Measurements from ENCODE around the gene CAPN2.
A peak's percentile ranks its signal among the peaks of the same experiment; 100 is the strongest.

Gene CAPN2

GRCh38 chr1:223712194-223712849 is at the start of gene CAPN2:
Gene CAPN2 (plus strand): TSS chr1:223712539. CDS start chr1:223712641, 102 bp downstream.
- DNase-seq (ENCODE audit: low read depth in 2 of 2): peak in 1 of 2 donors; percentile 54

DNA sequence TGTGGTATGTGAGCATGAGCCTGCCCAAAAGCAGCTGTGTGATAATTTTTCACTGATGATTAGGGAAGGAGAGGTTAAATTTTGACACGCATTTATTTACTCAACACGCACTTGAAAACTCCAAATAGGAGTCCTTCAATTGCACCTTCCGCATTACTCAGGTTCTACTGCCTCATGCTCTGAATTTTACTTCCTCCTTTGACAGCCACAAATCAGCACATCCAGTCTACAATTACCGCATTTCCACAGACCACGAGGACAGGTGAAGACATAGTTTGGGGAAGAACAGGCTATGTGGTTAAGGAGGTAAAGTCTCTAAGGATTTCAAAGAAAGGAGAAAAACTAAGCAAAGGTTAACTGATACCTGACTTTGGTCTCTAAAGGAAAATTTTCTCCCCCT is 49.4 kb upstream of the CAPN2 start:
- DNase-seq (ENCODE audit: low read depth in 2 of 2): no peak

DNA sequence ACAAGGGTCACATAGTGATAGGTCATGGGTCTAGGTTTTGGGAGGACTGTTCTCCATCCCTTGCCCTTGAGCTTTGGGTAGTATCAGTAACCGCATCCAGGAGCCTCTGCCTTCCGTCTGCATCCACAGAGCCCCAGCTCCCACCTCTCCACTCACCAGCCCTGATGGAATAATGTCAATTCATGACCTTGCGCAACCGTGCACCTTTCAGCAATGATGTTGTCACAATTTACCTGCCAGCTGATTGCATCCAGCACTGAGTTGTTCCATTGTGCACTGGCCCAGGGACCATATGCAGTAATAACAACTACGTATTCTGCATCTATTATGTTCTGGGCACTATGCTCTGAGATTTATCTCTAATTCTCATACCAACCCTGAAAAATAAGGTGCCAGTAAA is 48.2 kb upstream of the CAPN2 start:
- DNase-seq (ENCODE audit: low read depth in 2 of 2): no peak

- DNase-seq (ENCODE audit: low read depth in 2 of 2): no peak
These were observed 46.6 kb upstream of the CAPN2 start, which contains the start of gene CAPN8 for GRCh38 chr1:223665592-223666312. Gene CAPN8 (minus strand): TSS chr1:223665701. CDS start chr1:223665646, 55 bp downstream.

DNA sequence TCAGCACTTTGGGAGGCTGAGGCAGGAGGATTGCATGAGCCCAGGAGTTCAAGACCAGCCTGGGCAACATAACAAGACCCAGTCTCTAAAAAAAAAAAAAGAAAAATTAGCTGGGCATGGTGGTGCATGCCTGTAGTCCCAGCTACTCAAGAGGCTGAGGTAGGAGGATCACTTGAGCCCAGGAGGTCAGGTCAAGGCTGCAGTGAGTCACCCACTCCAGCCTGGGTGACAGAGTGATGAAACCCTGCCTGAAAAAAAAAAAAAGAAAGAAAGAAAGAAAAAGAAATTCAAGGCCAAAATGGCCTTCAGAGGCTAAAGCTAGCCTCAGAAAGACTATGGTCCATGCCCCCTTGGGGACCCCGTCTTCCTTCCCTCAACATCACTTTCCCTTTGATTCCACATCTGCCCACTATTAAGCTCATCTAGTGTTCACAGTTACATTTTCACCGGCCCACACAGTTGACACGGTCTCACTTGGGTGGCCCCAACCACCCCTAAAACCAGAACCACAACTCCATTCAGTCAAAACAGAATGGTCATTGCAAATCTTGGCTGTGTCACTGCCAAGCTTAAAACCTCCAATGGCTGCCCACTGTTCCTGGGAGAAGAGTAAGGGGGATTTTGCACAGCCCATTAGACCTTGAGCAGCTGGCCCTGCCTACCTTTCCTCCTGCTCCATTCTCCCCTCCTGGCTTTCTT is 44.7 kb upstream of the CAPN2 start:
- DNase-seq (ENCODE audit: low read depth in 2 of 2): no peak

- no peak for DNase-seq (ENCODE audit: low read depth in 2 of 2)
These were observed 43.1 kb upstream of the CAPN2 start for GRCh38 chr1:223669003-223669795.

DNA sequence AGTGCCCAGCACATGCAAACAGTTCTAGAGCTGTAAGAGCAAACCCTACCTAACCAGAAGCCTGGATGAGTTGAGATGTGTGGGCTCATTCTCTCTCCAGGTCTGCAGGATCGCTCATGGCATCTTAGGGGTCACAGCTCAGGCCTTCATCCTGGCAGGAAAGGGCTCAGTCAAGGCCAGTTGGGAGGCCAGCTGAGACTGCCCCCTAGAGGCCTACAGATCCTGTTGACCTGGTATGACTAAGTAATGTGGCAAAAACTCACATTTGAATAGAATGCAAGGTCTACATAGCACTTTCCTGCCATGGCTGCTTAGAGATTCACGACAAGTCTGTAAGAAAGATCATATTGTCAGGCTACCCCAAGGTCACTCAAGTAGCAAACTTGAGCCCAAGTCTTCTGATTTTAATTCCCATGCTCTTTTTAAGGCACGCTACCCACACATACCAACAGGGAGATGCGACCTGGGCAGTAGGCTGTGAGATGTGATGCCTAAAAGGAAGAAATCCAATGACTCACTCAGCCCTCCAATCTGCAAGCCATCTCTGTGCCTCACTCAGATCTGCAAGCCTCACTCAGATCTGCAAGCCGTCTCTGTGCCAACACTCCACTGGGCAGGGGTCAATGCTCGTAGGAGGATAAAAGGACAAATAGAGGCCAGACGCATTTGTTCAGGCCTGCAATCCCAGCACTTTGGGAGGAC is 41.7 kb upstream of the CAPN2 start:
- DNase-seq (ENCODE audit: low read depth in 2 of 2): no peak

- DNase-seq (ENCODE audit: low read depth in 2 of 2): no peak
These were observed 38.0 kb upstream of the CAPN2 start for GRCh38 chr1:223674119-223674890.

DNA sequence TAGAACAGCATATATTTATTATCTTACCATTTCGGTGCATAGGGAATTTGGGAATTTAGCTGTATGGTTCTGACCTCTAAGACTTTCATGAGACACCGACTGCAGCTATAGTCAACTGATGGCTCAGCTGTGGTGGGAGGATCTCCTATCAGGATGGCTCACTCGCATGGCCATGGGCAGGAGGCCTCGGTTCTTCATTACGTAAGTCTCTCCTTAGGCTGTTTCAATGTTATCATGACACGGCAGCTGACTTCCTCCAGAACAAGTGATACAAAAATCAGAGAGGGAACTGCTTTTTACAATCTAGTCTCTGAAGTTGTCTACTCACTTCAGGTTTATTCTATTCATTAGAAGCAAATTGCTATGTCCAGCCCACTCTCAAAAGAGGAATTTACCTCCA is 33.5 kb upstream of the CAPN2 start:
- no peak for DNase-seq (ENCODE audit: low read depth in 2 of 2)

DNA sequence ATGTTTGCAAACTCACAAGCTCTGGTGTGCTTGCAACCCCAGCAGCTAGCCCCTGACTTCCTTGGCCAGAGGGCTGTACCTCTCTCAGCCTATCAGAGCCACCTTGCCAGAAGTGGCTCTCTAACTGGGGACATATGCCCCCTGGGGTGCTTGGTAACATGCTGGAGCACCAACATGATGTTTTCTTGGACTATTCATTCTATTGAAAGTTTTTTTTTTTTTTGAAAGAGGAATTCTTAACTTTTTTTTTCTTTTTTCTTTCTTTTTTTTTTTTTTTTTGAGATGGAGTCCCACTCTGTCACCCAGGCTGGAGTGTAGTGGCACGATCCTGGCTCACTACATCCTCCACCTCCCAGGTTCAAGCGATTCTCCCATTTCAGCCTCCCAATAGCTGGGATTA is 32.2 kb upstream of the CAPN2 start:
- no peak for DNase-seq (ENCODE audit: low read depth in 2 of 2)

- no peak for DNase-seq (ENCODE audit: low read depth in 2 of 2)
These were observed 29.8 kb upstream of the CAPN2 start for GRCh38 chr1:223682502-223682901.

DNA sequence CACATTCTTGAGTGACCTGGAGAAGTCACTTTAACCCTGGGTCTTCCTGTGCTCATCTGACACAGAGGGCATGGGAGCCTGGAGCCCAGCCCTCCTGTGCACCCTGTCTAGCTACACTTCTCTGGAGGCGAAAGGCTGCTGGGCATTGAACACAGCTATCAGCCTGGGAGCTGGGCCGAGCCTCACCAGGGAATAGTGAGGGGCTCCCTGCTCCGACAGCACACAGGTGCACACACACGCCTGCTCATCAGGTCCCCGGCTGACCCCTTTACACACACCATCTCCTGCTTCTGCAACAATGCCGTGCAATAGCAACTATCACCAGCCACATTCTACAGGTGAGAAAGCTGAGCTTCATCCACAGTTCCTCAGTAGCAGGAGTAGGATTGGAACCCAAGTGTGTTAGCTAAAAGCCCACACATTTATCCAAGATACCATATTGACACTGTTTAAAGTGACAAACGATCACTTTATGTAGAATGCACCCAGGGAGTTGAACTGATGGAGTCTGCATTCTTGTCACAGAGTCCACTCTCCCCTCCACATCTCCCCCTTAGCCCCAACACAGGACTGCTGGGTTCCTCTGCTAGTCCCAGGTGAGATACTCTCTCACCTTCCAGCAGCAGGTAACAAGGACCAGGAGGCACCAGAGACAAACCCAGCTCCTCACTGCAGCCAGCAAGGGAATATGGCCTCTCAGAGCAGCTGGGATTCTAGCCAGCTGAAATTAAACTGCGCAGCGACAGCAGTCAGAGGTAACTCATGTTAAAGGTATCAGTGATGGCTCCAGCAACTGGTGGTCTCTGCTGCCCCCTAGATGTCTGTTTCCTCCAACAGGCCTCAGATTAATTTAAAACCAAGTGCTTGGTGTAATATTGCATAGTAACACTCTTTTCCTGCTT is 28.5 kb upstream of the CAPN2 start:
- DNase-seq (ENCODE audit: low read depth in 2 of 2): peak; percentile 34

GRCh38 chr1:223684488-223684792 is 27.9 kb upstream of the CAPN2 start:
- DNase-seq (ENCODE audit: low read depth in 2 of 2): no peak

- DNase-seq (ENCODE audit: low read depth in 2 of 2): no peak
These were observed 21.2 kb upstream of the CAPN2 start for GRCh38 chr1:223691121-223691520.

DNA sequence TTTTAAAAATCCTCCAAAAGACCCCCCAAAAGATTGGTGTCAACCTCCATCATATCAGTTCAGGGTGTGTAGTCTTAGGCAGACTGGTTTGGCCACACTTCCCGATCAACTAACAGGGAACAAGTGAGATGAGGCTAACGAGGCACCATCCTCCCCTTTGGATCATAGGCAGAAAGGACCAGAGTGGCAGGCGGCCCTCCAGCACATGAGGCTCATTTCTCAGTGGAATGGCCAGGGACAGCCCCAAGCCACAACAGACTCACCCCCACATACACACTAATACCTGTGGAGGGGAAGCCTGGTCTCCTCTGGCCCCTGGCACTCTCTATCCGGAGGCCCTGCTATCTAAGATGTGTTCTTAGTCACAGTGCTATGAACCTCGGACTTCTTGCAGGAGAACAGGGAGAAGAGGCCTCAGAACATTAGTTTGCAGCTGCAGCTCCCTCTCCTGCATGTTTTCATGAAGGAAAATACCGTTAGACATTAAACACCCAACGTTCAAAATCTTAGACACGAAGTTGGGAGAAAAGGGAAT is 17.3 kb upstream of the CAPN2 start:
- no peak for DNase-seq (ENCODE audit: low read depth in 2 of 2)

GRCh38 chr1:223695941-223696340 is 16.4 kb upstream of the CAPN2 start:
- DNase-seq (ENCODE audit: low read depth in 2 of 2): no peak

GRCh38 chr1:223700388-223700918 is 11.9 kb upstream of the CAPN2 start:
- no peak for DNase-seq (ENCODE audit: low read depth in 2 of 2)

DNA sequence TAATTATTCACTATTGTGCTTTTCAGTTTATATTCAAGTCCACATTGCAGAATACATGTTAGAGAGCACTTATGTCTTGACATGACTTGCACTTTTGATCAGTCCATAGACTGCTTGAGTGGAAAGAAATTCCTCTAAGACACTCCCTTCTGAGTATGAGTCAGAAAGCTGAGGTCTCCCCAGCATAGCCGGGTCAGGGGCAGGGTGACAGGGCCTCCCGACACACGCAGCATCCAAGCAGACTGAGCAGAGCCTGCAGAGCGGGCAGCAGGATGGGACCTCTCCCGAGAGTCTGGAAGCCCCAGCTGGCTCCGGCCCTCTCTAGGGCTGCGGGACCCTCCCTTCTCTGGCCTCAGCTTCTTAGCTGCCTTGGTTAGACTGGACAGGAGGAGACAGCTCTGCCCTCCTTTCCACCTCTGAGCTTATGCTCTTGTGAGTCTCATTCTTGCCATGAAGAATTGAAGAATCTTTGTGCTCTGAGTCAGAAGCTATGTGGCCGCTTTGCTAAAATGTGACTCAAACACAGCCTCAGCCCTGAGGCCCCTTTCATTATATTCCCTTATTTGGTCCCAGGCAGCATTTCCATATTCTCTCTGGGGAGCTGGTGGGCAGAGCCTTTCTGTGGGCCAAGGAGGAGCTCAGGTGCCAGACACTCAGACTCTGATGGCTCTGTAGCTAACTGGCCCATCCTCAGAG is 11.2 kb upstream of the CAPN2 start:
- no peak for DNase-seq (ENCODE audit: low read depth in 2 of 2)

Measured in stimulated activated CD4-positive, alpha-beta T cell treated with anti-CD3 and anti-CD28 coated beads, Interleukin-1b, Interleukin-23, amount 100 ng/mL, for 4 hours (primary cell).